HepG2 (cell line): ENCODE results near the gene CARS1. TPM values are rescaled to one million over a fixed set of nuclear protein-coding genes. Genes with fewer than 3 reads are reported as not detected.
A peak's percentile ranks its signal among the peaks of the same experiment; 100 is the strongest.

ENCODE experiments used
- ATAC-seq: fragments of 200-7000 bp; cut with Tn5 transposase; 3 replicates; pipeline ENCODE4 v1.9.1; 2020; ENCODE audit warnings: mild to moderate bottlenecking, moderate library complexity
- Bru-seq: library from RNA; stranded (reverse); fragments of 400-500 nt; gene quantifications from one replicate; lab custom pipeline; 2021; lab: Mats Ljungman, UMichigan
- BruChase-seq, 2 experiments: library from RNA; stranded (reverse); fragments of 400-500 nt; gene quantifications; one replicate each; lab custom pipeline; 2021; lab: Mats Ljungman, UMichigan
- BruUV-seq: library from RNA; stranded (reverse); fragments of 400-500 nt; replicated peaks from 2 replicates; lab custom pipeline; 2021; lab: Mats Ljungman, UMichigan
- CTCF ChIA-PET: fragments of 300-600 bp; formaldehyde crosslinking; extraction: SDS; loops from one replicate; lab custom pipeline; 2021; ENCODE audit warnings: low total read pairs, inconsistent platforms, low intra/inter-chr PET ratio; lab: Yijun Ruan, JAX
- POLR2A ChIA-PET: fragments of 350-600 bp; sonication (Branson Sonifier 250); formaldehyde crosslinking; loops from one replicate; lab custom pipeline; 2020; ENCODE audit warnings: antibody characterized with exemption, inconsistent platforms; lab: Yijun Ruan, JAX
- DNase-seq: peaks from one replicate; pipeline ENCODE4 v3.0.0-alpha.2; 2015; ENCODE audit warnings: low spot score
- FAIRE-seq: peaks from 3 replicates; lab custom pipeline; 2011; peaks lifted over from hg19 to GRCh38; lab: Jason Lieb, UNC
- H2AFZ ChIP-seq: one replicate; pipeline ENCODE4 v1.6.1; 2011; ENCODE audit warnings: low read length, inconsistent platforms
- H3K27ac ChIP-seq: fragments of 300-600 bp; 3 replicates; pipeline ENCODE4 v1.8.0; 2011; ENCODE audit warnings: mixed run types, mild to moderate bottlenecking, mixed read lengths, low read length, inconsistent platforms; ENCODE audit not compliant: insufficient read depth; ENCODE audit errors: extremely low read length
- H3K27me3 ChIP-seq, 2 experiments: fragments of 200-600 bp in 1 of 2; 2 replicates in 1 of 2; 3 replicates in 1 of 2; pipeline versions ENCODE4 v1.6.0 to v1.8.0; 2011; ENCODE audit warnings: low read length in 2 of 2, mild to moderate bottlenecking in 2 of 2, moderate library complexity in 2 of 2, inconsistent platforms in 1 of 2; ENCODE audit not compliant: insufficient read depth in 2 of 2, control insufficient read depth in 1 of 2
- H3K36me3 ChIP-seq, 2 experiments: fragments of 200-600 bp in 1 of 2; replicated peaks in 1 of 2; 2 replicates in 1 of 2; 3 replicates in 1 of 2; pipeline versions ENCODE4 v1.5.1 to v1.8.0; 2011; ENCODE audit warnings: low read length in 2 of 2, inconsistent platforms in 1 of 2; ENCODE audit not compliant: insufficient read depth in 2 of 2, control insufficient read depth in 1 of 2
- H3K4me1 ChIP-seq: 2 replicates; pipeline ENCODE4 v1.5.1; 2012; ENCODE audit warnings: low read length, inconsistent platforms; ENCODE audit not compliant: insufficient read depth
- H3K4me2 ChIP-seq: 2 replicates; pipeline ENCODE4 v1.6.0; 2011; ENCODE audit warnings: low read depth, low read length, inconsistent platforms
- H3K4me3 ChIP-seq, 3 experiments: fragments of 200-600 bp in 1 of 3; sonication (generic), shearing (Covaris generic) in 1 of 3; replicated peaks in 1 of 3; 2 replicates each; pipeline ENCODE4 v1.5.1; 2011 to 2016; ENCODE audit warnings: low read length in 3 of 3, inconsistent platforms in 2 of 3, low read depth in 2 of 3, mild to moderate bottlenecking in 2 of 3, control low read depth in 1 of 3, mixed read lengths in 1 of 3; ENCODE audit not compliant: insufficient read depth in 1 of 3
- H3K79me2 ChIP-seq: one replicate; pipeline ENCODE4 v1.6.1; 2011; ENCODE audit warnings: low read length, inconsistent platforms; ENCODE audit not compliant: insufficient read depth
- H3K9ac ChIP-seq: 2 replicates; pipeline ENCODE4 v1.6.0; 2011; ENCODE audit warnings: mild to moderate bottlenecking, low read depth, low read length, inconsistent platforms; ENCODE audit not compliant: insufficient read depth
- H3K9me3 ChIP-seq: 2 replicates; pipeline ENCODE4 v1.5.1; 2012; ENCODE audit warnings: mild to moderate bottlenecking, low read length
- H4K20me1 ChIP-seq: 2 replicates; pipeline ENCODE4 v1.6.0; 2011; ENCODE audit warnings: inconsistent platforms, mild to moderate bottlenecking, low read length, moderate library complexity; ENCODE audit not compliant: insufficient read depth
- AGO1 ChIP-seq: fragments of 200-400 bp; formaldehyde crosslinking; IDR thresholded peaks from 2 replicates; pipeline ENCODE4 v1.6.1; 2017; ENCODE audit warnings: mild to moderate bottlenecking, low read depth, low read length, moderate library complexity; ENCODE audit not compliant: poor library complexity, severe bottlenecking
- SYNCRIP ChIP-seq: fragments of 200-400 bp; formaldehyde crosslinking; IDR thresholded peaks from 2 replicates; pipeline ENCODE4 v1.6.1; 2018; ENCODE audit warnings: mild to moderate bottlenecking, low read depth, low read length; ENCODE audit not compliant: insufficient read depth
- ZBTB7A ChIP-seq: sonication (generic); formaldehyde crosslinking; IDR thresholded peaks from 2 replicates; pipeline ENCODE4 v1.8.0; 2022; ENCODE audit warnings: mild to moderate bottlenecking, missing genetic modification reagents
- ZNF337 ChIP-seq: sonication (generic); formaldehyde crosslinking; IDR thresholded peaks from 2 replicates; pipeline ENCODE4 v1.5.1; 2020; ENCODE audit warnings: missing genetic modification reagents, low read depth, mild to moderate bottlenecking, borderline replicate concordance
- ZNF44 ChIP-seq: sonication (generic); formaldehyde crosslinking; IDR thresholded peaks from 2 replicates; pipeline ENCODE4 v1.5.1; 2020; ENCODE audit warnings: mild to moderate bottlenecking, missing genetic modification reagents
- ZZZ3 ChIP-seq: sonication (generic); formaldehyde crosslinking; IDR thresholded peaks from 2 replicates; pipeline ENCODE4 v1.4.0; 2020; ENCODE audit warnings: missing genetic modification reagents, mild to moderate bottlenecking, borderline replicate concordance
- WGBS: methylation state at CpG from one replicate; pipeline ENCODE4 v1.1.6; 2017; ENCODE audit warnings: low lambda C conversion rate; 5-methylcytosine and 5-hydroxymethylcytosine counted together
- in situ Hi-C: cut with HindIII; loops from 2 replicates; pipeline ENCODE4 v1.10.0; 2017; ENCODE audit warnings: low pct_unique_long_range_greater_than_20kb; ENCODE audit not compliant: extremely low pct_ligation_motif_present
- intact Hi-C: fragments of 100-400 bp; cut with micrococcal nuclease; formaldehyde crosslinking; loops from one replicate; pipeline ENCODE4 v1.10.0; 2022; ENCODE audit not compliant: unreplicated experiment
- long read RNA-seq, 2 experiments: library from RNA in 1 of 2; library from polyadenylated mRNA in 1 of 2; stranded (forward) in 1 of 2; unstranded in 1 of 2; transcript quantifications; one replicate each; pipeline ENCODE4 v2.0.0, GENCODE V29; 2019 to 2022
- polyA minus RNA-seq, 3 experiments: library from RNA; depleted of rRNA, polyadenylated mRNA; stranded (reverse); fragments of >200 nt; gene quantifications; 2 replicates each; pipeline ENCODE4 v1.2.3, GENCODE V29; 2011; ENCODE audit warnings: low replicate concordance in 1 of 3
- polyA plus RNA-seq, 8 experiments: library from polyadenylated mRNA; depleted of rRNA in 3 of 8; stranded (reverse) in 7 of 8; unstranded in 1 of 8; fragments of >200 nt; fragmentation: Illumina TruSeq in 4 of 8; extraction: Trizol in 4 of 8; gene quantifications; 2 replicates each; pipeline versions ENCODE4 v1.2.1 to v1.2.3, GENCODE V29; 2011 to 2016; ENCODE audit warnings: low read depth in 4 of 8, missing spikeins in 1 of 8, mixed read lengths in 1 of 8; ENCODE audit not compliant: insufficient read depth in 1 of 8
- total RNA-seq, 5 experiments: library from RNA; depleted of rRNA; stranded (reverse); fragments of >200 nt; fragmentation: Illumina TruSeq; extraction: Trizol; gene quantifications; 2 replicates each; pipeline ENCODE4 v1.2.3, GENCODE V29; 2016; ENCODE audit warnings: low read depth in 1 of 5
- TF ChIP-seq, protein P1 (sequence below): sonication (generic); formaldehyde crosslinking; IDR thresholded peaks from 2 replicates; pipeline ENCODE4 v1.4.0; 2020; ENCODE audit warnings: low read depth, mild to moderate bottlenecking, missing genetic modification reagents
- TF ChIP-seq, protein P2 (sequence below): sonication (generic); formaldehyde crosslinking; IDR thresholded peaks from 2 replicates; pipeline ENCODE4 v1.8.0; 2022; ENCODE audit warnings: missing genetic modification reagents, mild to moderate bottlenecking, borderline replicate concordance

CARS1 gene
- 32.1 and 33.8 TPM in 2 replicates for total RNA-seq (2016; rRNA removed; fragmentation: Illumina TruSeq; extraction: Trizol)
- 6.6 and 6.8 TPM in 2 replicates for total RNA-seq (2016; cell fraction: cytosol; rRNA removed; fragmentation: Illumina TruSeq; extraction: Trizol; ENCODE audit: low read depth)
- 31.0 and 33.3 TPM in 2 replicates for total RNA-seq (2016; cell fraction: insoluble cytoplasmic fraction; rRNA removed; fragmentation: Illumina TruSeq; extraction: Trizol)
- total RNA-seq (2016; cell fraction: membrane; rRNA removed; fragmentation: Illumina TruSeq; extraction: Trizol): 11.2 and 30.8 TPM in 2 replicates
- 32.2 and 55.6 TPM in 2 replicates for total RNA-seq (2016; cell fraction: nucleus; rRNA removed; fragmentation: Illumina TruSeq; extraction: Trizol)
- polyA plus RNA-seq (2011; rRNA removed): 47.0 and 51.1 TPM in 2 replicates
- polyA plus RNA-seq (2011; cell fraction: cytosol; rRNA removed): 24.8 and 30.7 TPM in 2 replicates
- polyA plus RNA-seq (2011; cell fraction: nucleus; rRNA removed): 122 and 123 TPM in 2 replicates
- 27.1 and 55.0 TPM in 2 replicates for polyA plus RNA-seq (2012)
- 5.3 and 6.3 TPM in 2 replicates for polyA plus RNA-seq (2016; cell fraction: cytosol; fragmentation: Illumina TruSeq; extraction: Trizol; ENCODE audit: low read depth)
- 28.8 and 29.1 TPM in 2 replicates for polyA plus RNA-seq (2016; cell fraction: insoluble cytoplasmic fraction; fragmentation: Illumina TruSeq; extraction: Trizol; ENCODE audit: low read depth)
- 8.7 and 27.3 TPM in 2 replicates for polyA plus RNA-seq (2016; cell fraction: membrane; fragmentation: Illumina TruSeq; extraction: Trizol; ENCODE audit: low read depth)
- 59.1 and 103 TPM in 2 replicates for polyA plus RNA-seq (2016; cell fraction: nucleus; fragmentation: Illumina TruSeq; extraction: Trizol; ENCODE audit: insufficient read depth, low read depth)
- 27.7 and 54.6 TPM in 2 replicates for polyA minus RNA-seq (2011; rRNA and poly(A)+ RNA removed; ENCODE audit: low replicate concordance)
- polyA minus RNA-seq (2011; cell fraction: cytosol; rRNA and poly(A)+ RNA removed): 18.4 and 22.4 TPM in 2 replicates
- polyA minus RNA-seq (2011; cell fraction: nucleus; rRNA and poly(A)+ RNA removed): 55.0 and 56.3 TPM in 2 replicates
- Bru-seq, nascent RNA: percentile 73 among the genes with signal in this experiment
- BruChase-seq, experiment 1, labeled RNA remaining after a 6-hour chase: percentile 81 among the genes with signal in this experiment
- BruChase-seq, experiment 2, labeled RNA remaining after a 2-hour chase: percentile 78 among the genes with signal in this experiment
- long read RNA-seq, experiment 1, transcript CARS-201 (22 exons, 2,491 nt): minor isoform, 7 of 67 reads
- long read RNA-seq, experiment 1, transcript CARS-203 (22 exons, 2,685 nt): major isoform, 19 of 67 reads
- long read RNA-seq, experiment 1, partial matches to known transcripts: 26 of 67 reads
- long read RNA-seq, experiment 1, other reads (novel, unspliced or antisense): 11 of 67 reads
- long read RNA-seq, experiment 2, transcript CARS-201 (22 exons, 2,491 nt): minor isoform, 9 of 175 reads
- long read RNA-seq, experiment 2, transcript CARS-203 (22 exons, 2,685 nt): major isoform, 42 of 175 reads
- long read RNA-seq, experiment 2, transcript CARS-202 (23 exons, 2,758 nt): minor isoform, 7 of 175 reads
- long read RNA-seq, experiment 2, partial matches to known transcripts: 77 of 175 reads
- long read RNA-seq, experiment 2, other reads (novel, unspliced or antisense): 40 of 175 reads

DNA sequence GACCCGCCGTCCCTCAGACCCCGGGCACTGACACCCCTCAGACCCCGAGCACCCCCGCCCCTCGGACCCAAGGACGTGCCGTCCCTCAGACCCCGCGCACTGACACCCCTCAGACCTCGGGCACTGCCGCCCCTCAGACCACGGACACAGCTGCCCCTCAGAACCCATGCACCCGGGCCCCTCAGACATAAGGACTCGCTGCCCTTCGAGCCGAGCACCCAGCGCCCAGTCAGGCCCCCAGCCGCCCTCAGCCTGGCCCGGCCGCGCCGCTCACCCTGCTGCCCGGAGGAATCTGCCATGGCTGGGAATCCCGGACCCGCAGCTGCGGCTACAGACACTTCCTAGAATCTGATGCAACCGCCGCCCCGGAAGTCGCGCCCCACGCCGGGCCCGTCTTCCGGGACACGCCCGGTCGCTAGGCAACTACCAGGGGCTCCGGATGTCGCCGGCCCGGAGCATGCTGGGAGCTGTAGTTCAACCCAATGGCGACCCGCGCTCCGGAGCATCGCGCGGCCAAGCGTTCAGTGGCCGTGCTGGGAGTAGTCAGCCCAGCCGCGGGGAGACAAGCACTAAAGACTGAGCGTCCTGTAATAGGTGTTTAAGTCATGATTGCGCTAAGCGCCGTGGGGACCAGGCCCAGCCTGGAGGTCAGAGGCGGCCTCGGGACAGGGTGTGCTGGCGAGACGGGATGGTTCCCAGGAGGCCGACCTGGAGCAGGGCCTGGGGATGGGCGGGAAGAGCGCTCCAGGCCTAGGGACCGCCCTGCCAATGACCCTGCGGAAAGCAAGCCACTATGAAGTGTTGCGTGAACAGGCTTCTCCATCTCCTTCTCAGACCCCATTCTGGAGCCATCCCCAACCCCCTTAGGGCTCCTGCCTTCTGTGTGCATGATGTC lies at the start of gene CARS1:
TSS of gene CARS1 (minus strand) at position 355 of the 895 bp plus-strand sequence. CDS start at position 299, 56 bp downstream.
- peaks cover 2 to 4% of the 10 kb centered on the region in 2 experiments; a peak in 3 of 5 replicates for H3K27me3 ChIP-seq
- H3K36me3 ChIP-seq: peaks cover 3 to 17% of the 10 kb centered on the region in 2 experiments; a peak in 4 of 5 replicates
- H2AFZ ChIP-seq: peak within 1 kb of the TSS; percentile 59
- 0% methylated on average over 8 of the region's 68 CpGs for WGBS
- POLR2A ChIA-PET: interaction anchor here (0.7 to 1.4 kb wide), 4 partner anchors 29 to 154 kb away, joined by 3 to 5 read pairs (median 4); partner anchors contain the start of gene NAP1L4
- H3K9me3 ChIP-seq: no peaks in the 10 kb centered on the region
- ATAC-seq (peak; percentile 96), FAIRE-seq (peak; percentile 44), DNase-seq (peak; percentile 91)
- intact Hi-C loops (loop anchor here (5.0 kb wide), 1 partner anchor 35 kb away; no protein-coding TSS in a partner anchor), in situ Hi-C loops (no loop called here)
- peaks cover 12% of the 10 kb centered on the region; the same call in 1 of the 2 replicates for H4K20me1 ChIP-seq
- peaks cover 35% of the 10 kb centered on the region for H3K79me2 ChIP-seq
- no TSS peak for BruUV-seq
- CTCF ChIA-PET: no interaction called here
- peak within 1 kb of the TSS; percentile 54 for H3K27ac ChIP-seq
- peaks cover 28% of the 10 kb centered on the region for H3K4me1 ChIP-seq
- H3K4me2 ChIP-seq: peak within 1 kb of the TSS; percentile 93
- H3K9ac ChIP-seq: peak within 1 kb of the TSS; percentile 88
- peak within 1 kb of the TSS; percentile 95 to 100 (median 99) for H3K4me3 ChIP-seq
- TF ChIP-seq, protein P1, sequence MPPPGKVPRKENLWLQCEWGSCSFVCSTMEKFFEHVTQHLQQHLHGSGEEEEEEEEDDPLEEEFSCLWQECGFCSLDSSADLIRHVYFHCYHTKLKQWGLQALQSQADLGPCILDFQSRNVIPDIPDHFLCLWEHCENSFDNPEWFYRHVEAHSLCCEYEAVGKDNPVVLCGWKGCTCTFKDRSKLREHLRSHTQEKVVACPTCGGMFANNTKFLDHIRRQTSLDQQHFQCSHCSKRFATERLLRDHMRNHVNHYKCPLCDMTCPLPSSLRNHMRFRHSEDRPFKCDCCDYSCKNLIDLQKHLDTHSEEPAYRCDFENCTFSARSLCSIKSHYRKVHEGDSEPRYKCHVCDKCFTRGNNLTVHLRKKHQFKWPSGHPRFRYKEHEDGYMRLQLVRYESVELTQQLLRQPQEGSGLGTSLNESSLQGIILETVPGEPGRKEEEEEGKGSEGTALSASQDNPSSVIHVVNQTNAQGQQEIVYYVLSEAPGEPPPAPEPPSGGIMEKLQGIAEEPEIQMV (CRISPR knock-in tag): no peak
- TF ChIP-seq AGO1 (no peak), ZZZ3 (CRISPR knock-in tag) (peak; percentile 78; the same call in 1 of the 2 replicates), ZBTB7A (CRISPR knock-in tag) (no peak), ZNF44 (CRISPR knock-in tag) (no peak), SYNCRIP (no peak), ZNF337 (no peak)
- TF ChIP-seq, protein P2, sequence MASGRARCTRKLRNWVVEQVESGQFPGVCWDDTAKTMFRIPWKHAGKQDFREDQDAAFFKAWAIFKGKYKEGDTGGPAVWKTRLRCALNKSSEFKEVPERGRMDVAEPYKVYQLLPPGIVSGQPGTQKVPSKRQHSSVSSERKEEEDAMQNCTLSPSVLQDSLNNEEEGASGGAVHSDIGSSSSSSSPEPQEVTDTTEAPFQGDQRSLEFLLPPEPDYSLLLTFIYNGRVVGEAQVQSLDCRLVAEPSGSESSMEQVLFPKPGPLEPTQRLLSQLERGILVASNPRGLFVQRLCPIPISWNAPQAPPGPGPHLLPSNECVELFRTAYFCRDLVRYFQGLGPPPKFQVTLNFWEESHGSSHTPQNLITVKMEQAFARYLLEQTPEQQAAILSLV (CRISPR knock-in tag): peak; percentile 52; the same call in 1 of the 2 replicates
